ENCODE data around the gene GOLGA8H.
"Not testable (repeated sequence)": the region's sequence is repeated elsewhere in the genome, so short reads cannot be mapped to it uniquely, and the experiment has no call there.

GRCh38 chr15:30626194-30626565, 22.4 kb downstream of the GOLGA8H start:
- not testable (repeated sequence) for TF ChIP-seq POLR2A (IDR thresholded peaks at IDR 0.05; ENCODE audit: low read depth, low read length); PAX5 (IDR thresholded peaks at IDR 0.05; ENCODE audit: insufficient read depth, low read length, severe bottlenecking); POLR2AphosphoS5 (IDR thresholded peaks at IDR 0.05; ENCODE audit: low read depth, low read length); TAF1 (IDR thresholded peaks at IDR 0.05; ENCODE audit: low read depth, low read length); SPI1 (IDR thresholded peaks at IDR 0.05; ENCODE audit: low read depth, low read length)

All from GM12891 (cell line).